Activated CD4-positive, alpha-beta T cell treated with anti-CD3 and anti-CD28 coated beads, Interleukin-2, amount 50 U/mL, for 4 hours (primary cell): ENCODE data around the gene LARGE1.

ENCODE experiments used
- DNase-seq, 2 experiments: peaks; one replicate each; pipeline ENCODE4 v3.0.0-alpha.2; 2020

The LARGE1 gene

DNA sequence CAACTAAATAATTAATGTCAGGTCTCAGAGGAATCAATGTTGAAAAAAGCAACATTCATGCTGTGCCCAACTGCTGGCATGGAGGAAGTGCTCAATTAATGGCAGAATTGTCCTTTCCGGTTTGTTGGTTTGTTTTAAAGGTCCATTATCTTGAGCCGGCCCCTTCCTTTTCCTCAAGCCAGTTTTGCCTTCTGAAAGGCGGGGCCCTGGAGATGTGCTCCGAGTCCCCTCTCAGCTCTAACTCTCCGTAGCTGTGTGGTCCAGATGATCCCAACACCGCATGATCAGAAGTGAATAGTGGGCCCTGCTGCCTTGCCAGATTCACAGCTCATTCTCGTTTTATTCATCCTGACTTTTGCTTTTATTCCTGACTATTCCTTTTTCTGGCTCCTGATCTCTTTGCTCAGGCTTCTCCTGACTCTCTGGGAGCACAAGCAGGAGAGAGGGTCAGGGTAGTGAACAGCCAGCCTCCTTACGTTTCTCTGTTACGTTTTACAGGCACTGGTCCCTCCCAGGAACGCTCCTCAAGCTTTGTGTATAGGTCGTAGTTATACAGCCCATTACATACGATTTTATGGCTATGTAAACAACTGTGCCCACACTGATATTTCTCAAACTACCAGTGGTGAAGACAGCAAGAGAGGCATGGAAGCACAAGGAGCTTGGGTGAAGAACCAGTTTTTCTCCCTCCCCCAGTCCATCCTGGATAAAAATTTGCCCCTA is 265.9 kb downstream of the LARGE1 start:
- no peak for DNase-seq

DNA sequence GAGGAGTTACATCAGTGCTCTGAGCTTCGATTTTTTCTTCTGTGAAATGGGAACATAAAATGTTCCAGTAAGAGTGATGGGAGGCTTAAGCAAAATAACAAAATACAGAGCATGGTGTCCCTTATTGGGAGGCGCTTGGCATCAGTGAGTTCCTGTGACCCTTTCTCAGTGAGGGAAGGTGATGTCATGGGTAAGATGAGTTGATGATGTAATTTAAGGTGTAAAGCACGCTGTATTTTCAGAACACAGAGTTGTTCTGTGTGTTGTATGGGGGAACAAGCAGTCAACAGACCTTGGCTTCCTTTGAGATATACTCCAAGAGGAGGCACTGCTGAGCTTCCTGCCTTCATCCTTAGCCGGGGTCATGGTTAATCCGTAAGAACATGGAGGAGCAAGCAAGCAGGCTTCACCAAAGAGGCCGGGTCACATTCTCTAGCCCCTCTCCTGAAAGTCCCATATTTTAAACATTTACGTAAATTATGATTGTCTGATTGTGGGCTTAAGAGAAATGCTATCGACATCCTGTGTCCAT is 266.7 kb downstream of the LARGE1 start:
- no peak for DNase-seq

DNA sequence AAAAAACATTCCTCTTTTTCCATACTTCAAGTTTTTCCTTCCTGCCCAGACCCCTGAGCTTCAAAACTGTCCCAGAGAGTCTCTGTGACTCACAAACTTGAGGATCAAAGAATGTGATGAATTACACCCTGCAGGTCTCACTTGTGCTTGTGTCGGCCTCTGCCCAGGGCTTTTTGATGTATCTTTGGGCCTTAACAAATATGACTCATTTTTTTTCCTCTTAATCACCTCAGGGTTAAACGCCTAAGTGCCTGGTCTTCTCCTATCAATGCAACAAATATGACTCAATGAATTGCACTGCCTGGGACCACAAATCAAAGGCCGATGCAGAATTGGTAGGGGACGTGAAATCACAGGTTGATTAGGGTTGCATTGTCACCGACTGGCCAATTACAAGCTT is 267.7 kb downstream of the LARGE1 start:
- no peak for DNase-seq

DNA sequence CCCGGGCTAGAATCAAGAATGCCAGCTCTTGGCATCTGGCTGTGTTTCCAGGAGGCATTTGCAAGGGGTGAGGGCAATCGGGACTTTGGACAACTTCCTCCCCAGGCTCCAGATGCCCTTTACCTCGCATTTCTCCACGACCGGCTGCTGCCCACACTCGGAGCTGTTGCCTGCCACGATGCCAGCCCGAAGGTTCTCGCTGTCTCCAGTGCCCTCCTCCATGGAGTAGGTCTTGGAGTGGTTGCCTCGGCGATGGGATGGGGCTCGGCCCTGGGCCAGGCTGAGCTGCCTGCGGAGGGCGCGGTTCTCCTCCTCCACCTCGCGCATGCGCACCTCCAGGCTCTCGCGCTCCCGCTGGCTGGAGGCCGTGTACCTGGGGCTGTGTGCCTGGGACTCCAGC is 270.0 kb downstream of the LARGE1 start:
- DNase-seq, result no peak

DNA sequence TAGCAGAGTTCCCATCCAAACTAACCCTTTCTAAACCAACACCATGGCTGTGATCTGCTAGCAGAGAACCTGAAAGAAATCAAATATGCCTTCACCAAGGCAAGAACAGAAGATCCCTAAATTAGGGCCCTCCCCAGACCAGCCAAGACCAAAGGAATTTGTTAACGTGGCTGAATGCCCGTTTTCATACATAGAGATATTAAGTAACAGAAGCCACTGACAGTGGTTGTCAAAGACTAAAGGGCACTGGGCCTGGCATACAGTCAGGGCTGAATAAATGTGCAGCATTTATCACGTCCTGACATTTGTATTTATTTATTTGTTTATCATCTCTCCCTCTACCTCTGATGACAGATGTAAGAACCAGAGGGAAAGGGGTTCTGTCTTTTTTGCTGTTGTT is 271.8 kb downstream of the LARGE1 start:
- no peak for DNase-seq

DNA sequence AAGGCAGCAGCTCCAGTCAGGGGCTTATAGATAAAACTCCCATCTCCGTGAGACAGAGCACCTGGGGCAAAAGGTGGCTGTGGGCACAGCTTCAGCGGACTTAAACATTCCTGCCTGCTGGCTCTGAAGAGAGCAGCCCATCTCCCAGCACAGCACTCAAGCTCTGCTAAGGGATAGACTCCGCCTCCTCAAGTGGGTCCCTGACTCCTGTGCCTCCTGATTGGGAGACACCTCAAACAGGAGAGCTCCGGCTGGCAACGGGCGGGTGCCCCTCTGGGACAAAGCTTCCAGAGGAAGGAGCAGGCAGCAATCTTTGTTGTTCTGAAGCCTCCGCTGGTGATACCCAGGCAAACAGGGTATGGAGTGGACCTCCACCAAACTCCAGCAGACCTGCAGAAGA is 279.4 kb downstream of the LARGE1 start:
- DNase-seq, result no peak

DNA sequence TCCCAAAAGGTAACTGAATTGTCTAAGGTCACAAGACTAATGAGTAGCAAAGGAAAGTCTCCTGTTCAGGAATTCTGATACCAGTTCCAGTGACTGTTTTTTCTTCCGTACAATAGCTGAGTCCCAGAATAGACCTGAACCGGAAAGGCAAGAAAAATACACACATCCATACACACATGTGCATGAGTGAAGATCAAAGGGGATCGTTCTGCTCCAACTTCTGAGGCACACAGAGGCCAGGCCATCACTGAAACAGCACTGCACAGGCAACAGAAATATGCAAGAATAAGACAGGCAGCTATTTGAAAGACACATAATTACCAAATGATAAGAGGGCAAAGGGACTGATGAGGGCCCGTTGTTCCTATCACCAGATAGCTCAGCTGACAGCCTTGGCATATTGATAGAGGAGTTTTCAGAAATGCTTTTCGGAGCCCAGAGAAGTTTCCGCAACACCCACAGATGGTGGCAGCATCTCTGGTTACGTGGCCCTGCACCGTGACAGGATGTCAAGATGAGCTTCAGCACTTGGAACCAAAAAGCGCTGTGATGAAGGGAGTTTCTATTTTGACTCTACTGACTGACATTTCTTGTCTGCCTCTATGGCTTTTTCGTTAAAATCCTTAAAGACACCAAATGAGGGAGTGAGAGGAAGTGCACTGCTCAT is 280.6 kb downstream of the LARGE1 start:
- no peak for DNase-seq

DNA sequence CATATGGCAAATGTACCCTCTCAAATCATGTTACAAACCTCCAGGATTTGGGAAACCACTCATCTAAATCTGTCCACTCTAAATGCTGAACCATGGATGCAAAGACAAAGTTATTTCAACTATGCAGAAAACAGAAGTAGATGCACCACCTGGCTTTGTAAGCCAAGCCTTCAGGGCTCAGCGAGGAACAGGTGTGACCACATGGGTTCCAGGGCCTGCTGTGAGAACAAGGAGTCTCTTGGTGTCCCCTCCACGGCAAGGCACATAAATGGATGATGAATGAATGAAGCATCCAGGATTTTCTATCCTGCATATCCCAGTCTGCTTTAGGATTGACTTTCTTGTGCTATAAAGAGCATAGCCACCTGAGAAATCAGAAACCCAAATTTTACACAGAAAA is 284.5 kb downstream of the LARGE1 start:
- no peak for DNase-seq

DNA sequence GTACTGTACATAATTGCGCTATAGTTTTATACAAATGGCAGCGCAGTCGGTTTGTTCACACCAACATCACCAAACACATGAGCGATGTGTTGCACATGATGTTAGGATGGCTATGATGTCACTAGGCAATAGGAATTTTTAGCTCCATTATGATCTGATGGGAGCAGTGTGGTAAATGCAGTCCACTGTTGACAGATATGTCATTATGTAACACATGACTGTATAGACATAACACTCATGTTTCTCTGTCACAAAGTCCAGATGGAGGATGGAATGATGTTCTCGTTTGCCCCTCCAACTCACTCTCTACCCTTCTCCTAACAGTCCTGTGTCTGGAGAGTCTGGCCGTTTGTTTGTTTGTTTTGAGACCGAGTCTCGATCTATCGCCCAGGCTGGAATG is 288.5 kb downstream of the LARGE1 start:
- no peak for DNase-seq

DNA sequence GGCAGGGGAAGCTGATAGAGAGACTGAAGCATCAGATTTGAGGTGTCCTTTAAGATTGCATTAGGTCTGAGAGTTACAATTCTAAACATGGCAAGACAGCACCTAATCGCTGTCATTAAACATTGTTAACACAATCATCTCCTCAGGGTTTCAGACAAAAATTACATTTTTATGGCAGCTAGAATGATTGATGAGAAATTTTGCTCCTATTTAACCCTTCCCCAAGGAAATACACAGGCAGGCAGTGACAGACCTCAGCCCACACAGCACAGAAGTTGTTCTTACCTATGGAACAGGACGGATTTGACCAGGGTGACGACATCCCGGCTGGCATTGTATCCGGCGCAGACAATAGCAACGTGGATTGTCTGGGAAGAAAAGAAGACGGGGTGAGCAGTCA is 294.3 kb downstream of the LARGE1 start:
- no peak for DNase-seq

DNA sequence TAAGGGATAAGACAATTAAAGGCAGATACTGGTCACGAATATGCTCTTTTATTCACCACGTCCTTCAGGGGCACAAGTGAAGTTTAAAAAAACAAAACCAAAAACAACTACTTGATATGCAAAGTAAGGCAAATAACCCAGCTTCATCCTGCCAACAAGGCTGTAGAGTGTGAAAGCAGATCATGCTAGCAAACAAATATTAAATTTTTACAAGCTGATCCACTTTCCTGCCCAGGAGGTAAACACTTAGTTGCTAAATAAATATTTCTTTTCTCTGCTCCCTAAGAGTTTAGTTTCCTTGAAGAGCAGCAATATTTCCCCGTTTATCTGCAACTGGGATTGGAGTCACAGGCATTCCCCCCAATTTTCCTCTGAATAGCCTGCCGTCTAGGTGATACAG is 300.2 kb downstream of the LARGE1 start:
- no peak for DNase-seq

DNA sequence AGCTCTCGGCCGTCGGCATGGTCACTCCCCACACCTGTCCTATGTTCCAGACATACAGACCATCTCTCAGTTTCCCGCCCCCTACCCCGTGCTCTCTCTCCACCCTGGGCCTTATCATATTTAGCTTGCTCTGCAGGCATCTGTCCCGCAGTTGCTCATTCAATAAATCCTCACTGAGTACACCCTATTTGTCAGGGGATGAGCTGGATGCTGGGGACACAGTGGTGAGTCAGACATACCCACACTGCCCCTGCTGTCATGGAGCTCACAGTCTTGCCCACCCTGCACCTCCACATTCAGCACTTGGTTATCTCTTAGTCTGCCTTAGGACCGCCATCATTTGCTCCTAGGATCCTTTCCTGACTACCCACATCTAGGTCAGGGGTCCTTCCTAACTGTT is 313.8 kb downstream of the LARGE1 start:
- DNase-seq, result no peak

DNA sequence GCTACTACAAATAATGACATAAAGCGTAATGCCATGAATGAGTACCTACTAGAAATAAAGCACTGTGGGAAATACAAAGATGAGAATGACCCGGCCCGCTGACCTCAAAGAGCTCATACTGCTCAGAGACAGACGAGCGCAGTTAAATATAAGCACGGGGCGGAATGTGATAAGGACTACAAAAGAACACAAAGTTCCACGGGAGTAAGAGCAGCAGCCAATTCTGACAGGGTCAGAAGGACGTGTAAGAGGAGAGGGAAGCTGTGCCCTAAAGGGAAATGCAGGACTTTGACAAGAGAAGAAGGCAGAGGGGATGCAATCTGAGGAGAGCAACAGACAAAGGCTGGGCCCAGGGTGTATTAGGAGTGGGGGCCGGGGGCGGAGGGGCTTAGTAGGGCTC is 314.6 kb downstream of the LARGE1 start:
- no peak for DNase-seq

DNA sequence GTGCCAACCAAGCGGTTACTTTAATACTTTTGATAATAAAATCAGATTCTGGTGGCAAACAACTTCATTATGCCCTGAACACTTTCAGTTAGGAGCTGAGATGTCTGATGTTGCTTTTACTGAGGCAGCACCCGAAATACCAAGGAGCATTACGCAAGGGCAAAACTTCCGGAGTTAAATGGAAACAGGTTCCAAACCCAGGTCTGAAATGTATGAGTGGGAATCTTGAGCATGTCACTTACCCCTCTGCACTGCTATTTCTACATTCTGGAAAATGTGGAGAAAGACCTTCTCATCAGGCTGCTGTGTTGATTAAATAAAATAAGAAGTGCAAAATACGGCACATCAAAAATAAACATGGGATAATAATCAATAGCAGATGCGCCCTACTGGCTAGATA is 315.1 kb downstream of the LARGE1 start:
- DNase-seq, result no peak

DNA sequence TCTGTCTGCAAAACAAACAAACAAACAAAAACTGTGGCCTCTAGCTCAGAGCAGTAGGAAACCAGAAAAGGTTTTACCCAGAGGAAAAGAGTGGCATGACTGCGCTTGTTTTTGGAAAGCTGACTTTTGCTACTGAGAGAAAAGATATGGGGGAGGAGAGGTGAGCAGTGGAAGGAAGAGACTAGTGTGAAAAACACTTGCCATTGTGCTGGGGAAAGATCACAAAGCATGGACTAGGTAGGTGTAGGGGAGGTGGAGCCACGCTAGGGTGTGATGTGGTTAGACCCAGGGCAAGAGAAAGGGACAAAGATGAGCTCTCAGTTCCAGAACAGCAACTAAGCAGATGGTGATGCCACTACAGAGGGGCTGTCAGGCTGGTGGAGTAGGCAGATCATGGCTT is 319.2 kb downstream of the LARGE1 start:
- DNase-seq, result no peak

DNA sequence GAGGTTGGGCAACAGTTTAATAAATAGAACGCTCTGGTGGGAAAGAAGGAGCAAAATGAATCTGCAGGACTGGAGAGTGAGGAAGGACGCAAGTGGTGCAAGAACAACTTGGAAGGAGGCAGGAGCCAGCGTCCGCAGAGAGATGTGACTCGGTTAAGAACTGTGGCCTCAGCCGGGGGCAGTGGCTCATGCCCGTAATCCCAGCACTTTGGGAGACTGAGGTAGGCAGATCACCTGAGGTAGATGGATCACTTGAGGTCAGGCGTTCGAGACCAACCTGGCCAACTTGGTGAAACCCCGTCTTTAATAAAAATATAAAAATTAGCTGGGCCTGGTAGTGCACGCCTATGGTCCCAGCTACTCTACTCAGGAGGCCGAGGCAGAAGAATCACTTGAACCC is 319.7 kb downstream of the LARGE1 start:
- DNase-seq, result no peak

DNA sequence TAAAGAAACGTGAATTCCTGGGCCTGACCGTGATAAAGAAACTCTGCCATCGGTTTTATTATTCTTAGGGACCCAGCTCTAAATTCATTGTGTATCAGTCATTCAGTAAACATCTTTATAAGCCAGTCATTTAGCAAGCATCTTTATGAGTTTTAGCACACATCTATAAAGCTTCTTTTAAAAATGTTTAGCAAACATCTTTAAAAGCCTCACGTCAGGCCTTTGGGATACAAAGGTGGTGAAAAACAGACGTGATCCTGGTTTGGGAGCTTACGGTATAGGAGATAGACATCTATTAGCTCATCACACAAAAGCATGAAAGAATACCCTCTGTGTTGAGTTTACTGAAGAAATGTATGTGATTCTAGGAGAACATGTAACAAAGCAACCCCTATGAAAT is 320.2 kb downstream of the LARGE1 start:
- DNase-seq, result no peak

DNA sequence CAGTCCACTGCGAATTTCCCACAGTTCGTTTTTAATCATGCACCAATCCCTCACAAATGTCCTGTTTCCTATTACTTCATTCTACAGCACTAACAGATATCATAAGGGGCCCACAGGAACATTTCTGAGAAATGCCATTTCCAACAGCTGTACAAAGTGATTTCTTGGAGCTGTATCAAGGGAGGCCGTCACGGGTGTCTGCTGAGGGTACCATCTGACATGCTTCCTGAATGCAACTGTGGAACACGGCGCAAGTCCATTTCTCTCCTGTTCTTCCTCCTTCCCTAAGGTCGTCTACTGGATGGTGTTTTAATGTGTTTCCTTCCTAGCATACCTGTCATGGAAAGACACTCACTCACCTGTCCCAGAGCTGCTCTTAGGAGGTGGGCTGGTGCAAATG is 320.7 kb downstream of the LARGE1 start:
- DNase-seq, result no peak

DNA sequence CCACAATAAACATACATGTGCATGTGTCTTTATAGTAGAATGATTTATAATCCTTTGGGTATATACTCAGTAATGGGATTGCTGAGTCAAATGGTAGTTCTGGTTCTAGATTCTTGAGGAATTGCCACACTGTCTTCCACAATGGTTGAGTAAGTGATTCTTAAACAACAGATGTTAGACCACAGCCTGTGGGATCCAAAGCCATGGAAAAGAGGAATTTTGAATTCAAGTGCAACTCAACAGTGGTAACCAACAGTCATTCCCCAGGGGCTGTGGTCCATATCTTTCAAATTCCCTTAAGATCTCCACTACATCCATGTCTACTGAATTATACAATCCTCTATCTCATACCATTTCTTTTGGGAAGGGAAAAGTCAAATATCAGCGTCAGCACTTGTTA is 321.5 kb downstream of the LARGE1 start:
- no peak for DNase-seq

DNA sequence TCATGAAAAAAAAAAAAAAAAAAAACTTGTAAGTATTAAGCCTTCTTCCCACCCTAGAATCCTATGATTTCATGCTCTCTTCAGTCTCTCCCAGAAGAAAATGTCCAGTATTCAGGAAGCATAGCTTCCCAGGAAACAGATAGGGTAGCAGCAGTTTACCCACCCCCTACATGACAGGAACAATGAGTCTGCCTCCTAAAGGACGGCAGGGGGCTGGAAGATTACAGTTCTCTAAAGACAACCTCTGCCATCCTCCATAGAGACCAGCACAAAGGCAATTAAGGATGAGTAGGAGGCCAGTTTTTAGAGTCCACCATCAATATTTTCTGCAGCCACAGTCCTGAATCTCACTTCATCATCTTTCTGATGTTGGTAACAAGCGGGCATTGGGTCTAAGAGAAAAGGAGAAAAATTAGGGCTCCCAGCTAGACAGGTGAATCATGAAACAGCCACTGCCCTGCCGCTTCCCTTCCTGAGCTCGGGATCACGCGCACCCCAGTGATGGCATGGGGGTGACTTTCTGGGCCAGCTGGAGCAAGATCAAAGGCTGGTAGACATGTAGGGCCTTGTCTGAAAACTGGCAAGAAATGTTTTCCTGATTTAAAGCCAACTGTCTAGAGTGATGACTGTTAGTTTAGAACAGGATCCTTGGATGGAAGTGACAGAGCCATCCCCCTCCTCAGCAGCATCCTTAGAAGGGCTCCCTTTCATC is 322.8 kb downstream of the LARGE1 start:
- no peak for DNase-seq

DNA sequence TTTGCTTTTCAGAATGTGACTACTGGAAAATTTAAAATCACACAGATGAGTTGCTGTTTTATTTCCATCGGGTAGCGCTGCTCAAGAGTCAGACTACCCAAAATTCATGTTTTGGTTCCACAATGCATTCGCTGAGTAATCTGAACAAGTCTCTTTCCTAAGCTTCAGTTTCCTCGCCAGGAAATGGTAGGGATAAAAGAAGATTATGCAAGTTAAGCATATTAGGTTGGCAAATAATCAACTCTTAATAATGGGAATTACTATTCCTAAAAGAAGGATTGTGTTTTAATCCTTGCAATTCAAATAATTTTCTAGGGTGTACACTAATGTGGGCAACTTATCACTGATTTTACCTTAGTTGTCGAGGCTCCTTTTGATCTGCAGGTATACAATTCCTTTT is 326.5 kb downstream of the LARGE1 start:
- no peak for DNase-seq

DNA sequence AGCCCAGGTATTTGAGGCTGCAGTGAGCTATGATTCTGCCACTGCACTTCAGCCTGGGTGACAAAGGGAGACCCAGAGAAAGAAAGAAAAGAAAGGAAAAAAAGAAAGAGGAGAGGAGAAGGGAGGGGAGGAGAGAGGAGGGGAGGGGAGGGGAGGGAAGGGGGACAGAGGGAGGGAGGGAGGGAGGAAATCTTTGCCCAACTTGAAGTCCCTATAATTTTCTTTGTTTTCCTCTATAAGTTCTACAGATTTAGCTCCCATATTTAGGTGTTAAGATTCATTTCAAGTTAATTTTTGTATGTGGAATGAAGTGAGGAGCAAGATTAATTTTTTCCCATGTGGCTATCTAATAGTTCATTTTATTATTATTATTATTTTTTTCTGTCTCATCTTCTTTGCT is 328.3 kb downstream of the LARGE1 start:
- DNase-seq, result no peak

DNA sequence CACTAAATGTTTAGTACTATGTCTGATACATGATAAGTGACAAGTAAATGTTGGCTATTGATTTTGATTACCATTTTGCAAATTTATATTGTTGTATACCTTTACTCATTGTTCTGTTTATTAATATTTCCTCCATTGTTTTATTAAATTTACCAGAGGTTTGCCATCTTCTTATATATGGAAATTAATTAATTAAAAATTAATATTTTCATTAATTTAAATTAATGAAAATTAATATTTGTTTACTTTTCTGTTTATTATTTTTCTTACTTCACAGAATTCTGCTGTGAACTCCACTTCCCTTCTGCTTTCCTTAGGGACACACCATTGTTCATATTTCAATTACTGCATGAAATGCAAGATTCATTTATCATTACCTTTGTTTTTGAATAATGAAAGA is 331.0 kb downstream of the LARGE1 start:
- DNase-seq, result no peak

DNA sequence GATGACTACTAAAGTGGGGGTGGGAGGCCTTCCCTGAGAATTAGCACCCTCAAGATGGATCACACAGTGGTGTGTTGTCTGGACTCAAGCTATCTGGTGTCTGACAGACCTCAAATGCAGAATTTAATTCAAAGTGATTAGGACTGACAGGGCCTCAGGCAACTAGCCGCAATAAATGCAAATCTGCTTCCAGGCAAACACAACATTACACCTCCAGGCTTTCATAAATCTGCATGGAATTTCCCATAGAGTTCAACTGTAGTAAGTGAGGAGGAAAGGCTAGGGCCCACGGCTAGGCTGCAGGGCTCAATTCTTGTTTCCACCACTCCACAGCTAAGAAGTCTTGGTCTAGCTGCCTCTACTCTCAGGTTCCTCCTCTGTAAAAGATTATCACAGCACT is 331.4 kb downstream of the LARGE1 start:
- DNase-seq, result no peak
